Measurements from ENCODE around the gene SPOCK1.

SPOCK1 gene

GRCh38 chr5:137359941-137360340 lies 139.2 kb downstream of the SPOCK1 start:
- no peak overlapping the region for H2AFZ ChIP-seq (ENCODE audit: low read depth, low read length)
- no peak overlapping the region for H3K4me3 ChIP-seq (ENCODE audit: insufficient read depth in 1 of 2, low read depth in 1 of 2, low read length in 2 of 2)
- no peaks in the 10 kb centered on the region for H3K4me1 ChIP-seq (ENCODE audit: control insufficient read depth, insufficient read depth, low read depth, low read length)
- no peak overlapping the region for H2BK15ac ChIP-seq (ENCODE audit: low read depth, poor library complexity, severe bottlenecking)
- no peak for DNase-seq
- H3K36me3 ChIP-seq (ENCODE audit: control insufficient read depth in 1 of 2, insufficient read depth in 2 of 2, low read depth in 1 of 2, low read length in 2 of 2) = no peaks in the 10 kb centered on the region
- no peaks in the 10 kb centered on the region for H3K9me3 ChIP-seq (ENCODE audit: control insufficient read depth, low read length)
- no peak overlapping the region for H3K27ac ChIP-seq (ENCODE audit: low read length, poor library complexity, severe bottlenecking)
- no peak overlapping the region for H2AK5ac ChIP-seq (ENCODE audit: low read length, severe bottlenecking)
- no peaks in the 10 kb centered on the region for H3K79me1 ChIP-seq (replicated peaks; ENCODE audit: low read length, poor library complexity, severe bottlenecking)
- H2BK120ac ChIP-seq (ENCODE audit: low read depth, low read length) = no peak overlapping the region
- H4K91ac ChIP-seq (ENCODE audit: low read length) = no peak overlapping the region
- no peak overlapping the region for H3K23ac ChIP-seq (ENCODE audit: low read length in 2 of 2)
- peaks cover 0 to 9% of the 10 kb centered on the region in 2 experiments for H3K27me3 ChIP-seq (ENCODE audit: control insufficient read depth in 1 of 2, insufficient read depth in 1 of 2, low read length in 2 of 2)
- H3K4ac ChIP-seq (ENCODE audit: low read depth in 1 of 2, low read length in 2 of 2) = no peak overlapping the region
- no peak overlapping the region for H2BK5ac ChIP-seq (ENCODE audit: low read depth, low read length, poor library complexity, severe bottlenecking)
- H3K18ac ChIP-seq (ENCODE audit: low read depth in 1 of 2, low read length in 2 of 2) = no peak overlapping the region
- H3K9ac ChIP-seq (ENCODE audit: low read length) = no peak overlapping the region
- H4K8ac ChIP-seq (ENCODE audit: low read length) = no peak overlapping the region
- no peak overlapping the region for H3K4me2 ChIP-seq (ENCODE audit: low read length, poor library complexity, severe bottlenecking)
- H3K14ac ChIP-seq (ENCODE audit: low read length in 2 of 2) = no peak overlapping the region
- H2BK12ac ChIP-seq (ENCODE audit: low read length in 2 of 2) = no peak overlapping the region

- no peak overlapping the region for H2AK5ac ChIP-seq (ENCODE audit: low read length, severe bottlenecking)
- no peak overlapping the region for H3K23ac ChIP-seq (ENCODE audit: low read length in 2 of 2)
- no peak overlapping the region for H3K27ac ChIP-seq (ENCODE audit: low read length, poor library complexity, severe bottlenecking)
- H3K4me1 ChIP-seq (ENCODE audit: control insufficient read depth, insufficient read depth, low read depth, low read length) = no peaks in the 10 kb centered on the region
- H2AFZ ChIP-seq (ENCODE audit: low read depth, low read length) = no peak overlapping the region
- no peak overlapping the region for H4K91ac ChIP-seq (ENCODE audit: low read length)
- H2BK5ac ChIP-seq (ENCODE audit: low read depth, low read length, poor library complexity, severe bottlenecking) = no peak overlapping the region
- H3K9ac ChIP-seq (ENCODE audit: low read length) = no peak overlapping the region
- DNase-seq = no peak
- H3K36me3 ChIP-seq (ENCODE audit: control insufficient read depth in 1 of 2, insufficient read depth in 2 of 2, low read depth in 1 of 2, low read length in 2 of 2) = no peaks in the 10 kb centered on the region
- no peak overlapping the region for H4K8ac ChIP-seq (ENCODE audit: low read length)
- WGBS = 67% methylated on average over 3 of the region's 3 CpGs
- no peak overlapping the region for H3K4me2 ChIP-seq (ENCODE audit: low read length, poor library complexity, severe bottlenecking)
- no peak overlapping the region for H3K14ac ChIP-seq (ENCODE audit: low read length in 2 of 2)
- peaks cover 0 to 9% of the 10 kb centered on the region in 2 experiments for H3K27me3 ChIP-seq (ENCODE audit: control insufficient read depth in 1 of 2, insufficient read depth in 1 of 2, low read length in 2 of 2)
- no peak overlapping the region for H3K4ac ChIP-seq (ENCODE audit: low read depth in 1 of 2, low read length in 2 of 2)
- no peaks in the 10 kb centered on the region for H3K79me1 ChIP-seq (replicated peaks; ENCODE audit: low read length, poor library complexity, severe bottlenecking)
- H3K18ac ChIP-seq (ENCODE audit: low read depth in 1 of 2, low read length in 2 of 2) = no peak overlapping the region
- H2BK12ac ChIP-seq (ENCODE audit: low read length in 2 of 2) = no peak overlapping the region
- no peak overlapping the region for H3K4me3 ChIP-seq (ENCODE audit: insufficient read depth in 1 of 2, low read depth in 1 of 2, low read length in 2 of 2)
- no peaks in the 10 kb centered on the region for H3K9me3 ChIP-seq (ENCODE audit: control insufficient read depth, low read length)
- H2BK15ac ChIP-seq (ENCODE audit: low read depth, poor library complexity, severe bottlenecking) = no peak overlapping the region
- no peak overlapping the region for H2BK120ac ChIP-seq (ENCODE audit: low read depth, low read length)
These were observed 141.7 kb downstream of the SPOCK1 start for GRCh38 chr5:137357436-137357835.

GRCh38 chr5:137356127-137356526 lies 143.0 kb downstream of the SPOCK1 start:
- H3K4me3 ChIP-seq (ENCODE audit: insufficient read depth in 1 of 2, low read depth in 1 of 2, low read length in 2 of 2) = no peak overlapping the region
- no peak overlapping the region for H2AFZ ChIP-seq (ENCODE audit: low read depth, low read length)

GRCh38 chr5:137355708-137356107 lies 143.4 kb downstream of the SPOCK1 start:
- no peaks in the 10 kb centered on the region for H3K79me1 ChIP-seq (replicated peaks; ENCODE audit: low read length, poor library complexity, severe bottlenecking)
- H3K14ac ChIP-seq (ENCODE audit: low read length in 2 of 2) = no peak overlapping the region
- H4K8ac ChIP-seq (ENCODE audit: low read length) = no peak overlapping the region
- H3K4ac ChIP-seq (ENCODE audit: low read depth in 1 of 2, low read length in 2 of 2) = no peak overlapping the region
- no peak overlapping the region for H4K91ac ChIP-seq (ENCODE audit: low read length)
- no peak overlapping the region for H3K18ac ChIP-seq (ENCODE audit: low read depth in 1 of 2, low read length in 2 of 2)
- DNase-seq = no peak
- no peak overlapping the region for H2AK5ac ChIP-seq (ENCODE audit: low read length, severe bottlenecking)
- no peak overlapping the region for H3K9ac ChIP-seq (ENCODE audit: low read length)
- no peak overlapping the region for H2BK12ac ChIP-seq (ENCODE audit: low read length in 2 of 2)
- no peak overlapping the region for H3K4me2 ChIP-seq (ENCODE audit: low read length, poor library complexity, severe bottlenecking)
- no peaks in the 10 kb centered on the region for H3K36me3 ChIP-seq (ENCODE audit: control insufficient read depth in 1 of 2, insufficient read depth in 2 of 2, low read depth in 1 of 2, low read length in 2 of 2)
- peak overlapping the region in 1 of 2 experiments; percentile 9 for H3K23ac ChIP-seq (ENCODE audit: low read length in 2 of 2)
- H2BK5ac ChIP-seq (ENCODE audit: low read depth, low read length, poor library complexity, severe bottlenecking) = no peak overlapping the region
- no peak overlapping the region for H2BK120ac ChIP-seq (ENCODE audit: low read depth, low read length)
- 79% methylated on average over 4 of the region's 4 CpGs for WGBS
- H3K27me3 ChIP-seq (ENCODE audit: control insufficient read depth in 1 of 2, insufficient read depth in 1 of 2, low read length in 2 of 2) = peaks cover 0 to 11% of the 10 kb centered on the region in 2 experiments
- no peak overlapping the region for H2BK15ac ChIP-seq (ENCODE audit: low read depth, poor library complexity, severe bottlenecking)
- H3K4me1 ChIP-seq (ENCODE audit: control insufficient read depth, insufficient read depth, low read depth, low read length) = no peaks in the 10 kb centered on the region
- no peak overlapping the region for H3K4me3 ChIP-seq (ENCODE audit: insufficient read depth in 1 of 2, low read depth in 1 of 2, low read length in 2 of 2)
- H3K9me3 ChIP-seq (ENCODE audit: control insufficient read depth, low read length) = no peaks in the 10 kb centered on the region
- H2AFZ ChIP-seq (ENCODE audit: low read depth, low read length) = no peak overlapping the region
- H3K27ac ChIP-seq (ENCODE audit: low read length, poor library complexity, severe bottlenecking) = no peak overlapping the region

More at GRCh38 chr5:137356127-137356526, 143.0 kb downstream of the SPOCK1 start:
- no peak for DNase-seq
- no peak overlapping the region for H3K9ac ChIP-seq (ENCODE audit: low read length)
- no peak overlapping the region for H2BK12ac ChIP-seq (ENCODE audit: low read length in 2 of 2)
- no peaks in the 10 kb centered on the region for H3K9me3 ChIP-seq (ENCODE audit: control insufficient read depth, low read length)
- H3K4ac ChIP-seq (ENCODE audit: low read depth in 1 of 2, low read length in 2 of 2) = no peak overlapping the region
- H3K27me3 ChIP-seq (ENCODE audit: control insufficient read depth in 1 of 2, insufficient read depth in 1 of 2, low read length in 2 of 2) = peaks cover 0 to 11% of the 10 kb centered on the region in 2 experiments
- no peak overlapping the region for H3K18ac ChIP-seq (ENCODE audit: low read depth in 1 of 2, low read length in 2 of 2)
- no peak overlapping the region for H4K8ac ChIP-seq (ENCODE audit: low read length)
- H2BK15ac ChIP-seq (ENCODE audit: low read depth, poor library complexity, severe bottlenecking) = no peak overlapping the region
- H3K4me2 ChIP-seq (ENCODE audit: low read length, poor library complexity, severe bottlenecking) = no peak overlapping the region
- no peak overlapping the region for H2BK5ac ChIP-seq (ENCODE audit: low read depth, low read length, poor library complexity, severe bottlenecking)
- no peak overlapping the region for H4K91ac ChIP-seq (ENCODE audit: low read length)
- no peak overlapping the region for H3K27ac ChIP-seq (ENCODE audit: low read length, poor library complexity, severe bottlenecking)
- WGBS = 91% methylated on average over 3 of the region's 4 CpGs
- H3K4me1 ChIP-seq (ENCODE audit: control insufficient read depth, insufficient read depth, low read depth, low read length) = no peaks in the 10 kb centered on the region
- no peaks in the 10 kb centered on the region for H3K79me1 ChIP-seq (replicated peaks; ENCODE audit: low read length, poor library complexity, severe bottlenecking)
- H3K36me3 ChIP-seq (ENCODE audit: control insufficient read depth in 1 of 2, insufficient read depth in 2 of 2, low read depth in 1 of 2, low read length in 2 of 2) = no peaks in the 10 kb centered on the region
- H2BK120ac ChIP-seq (ENCODE audit: low read depth, low read length) = no peak overlapping the region
- H2AK5ac ChIP-seq (ENCODE audit: low read length, severe bottlenecking) = no peak overlapping the region
- H3K23ac ChIP-seq (ENCODE audit: low read length in 2 of 2) = no peak overlapping the region
- no peak overlapping the region for H3K14ac ChIP-seq (ENCODE audit: low read length in 2 of 2)
